BJ (cell line): ENCODE measurements around the gene OR13C2. TPM values are rescaled to one million over a fixed set of nuclear protein-coding genes. Genes with fewer than 3 reads are reported as not detected.
A peak's percentile ranks its signal among the peaks of the same experiment; 100 is the strongest.
"Not testable (repeated sequence)": the region's sequence is repeated elsewhere in the genome, so short reads cannot be mapped to it uniquely, and the experiment has no call there.

Experiments
- CTCF ChIA-PET: fragments of 350-600 bp; formaldehyde crosslinking; extraction: SDS; loops from one replicate; lab custom pipeline; 2021; ENCODE audit warnings: antibody characterized with exemption, inconsistent platforms; lab: Yijun Ruan, JAX
- POLR2A ChIA-PET: fragments of 300-600 bp; sonication (Branson Sonifier 250); formaldehyde crosslinking; extraction: SDS; loops from one replicate; lab custom pipeline; 2021; ENCODE audit warnings: antibody characterized with exemption; lab: Charles Lee
- DNase-seq: peaks from one replicate; pipeline ENCODE4 v3.0.0-alpha.2; 2011; ENCODE audit warnings: low read depth
- H3K27me3 ChIP-seq: 2 replicates; pipeline ENCODE4 v1.6.0; 2011; ENCODE audit warnings: low read length; ENCODE audit not compliant: control insufficient read depth, insufficient read depth
- H3K36me3 ChIP-seq: 2 replicates; pipeline ENCODE4 v1.5.1; 2011; ENCODE audit warnings: low read length; ENCODE audit not compliant: control insufficient read depth, insufficient read depth
- H3K4me3 ChIP-seq: 2 replicates; pipeline ENCODE4 v1.5.1; 2011; ENCODE audit warnings: low read depth, mild to moderate bottlenecking, control low read depth, low read length
- CTCF ChIP-seq: IDR thresholded peaks from 2 replicates; pipeline ENCODE4 v1.5.1; 2011; ENCODE audit warnings: low read depth, mild to moderate bottlenecking, control low read depth, inconsistent platforms, low read length, moderate library complexity; ENCODE audit not compliant: insufficient read depth
- polyA plus RNA-seq: library from polyadenylated mRNA; depleted of rRNA; stranded (reverse); fragments of >200 nt; gene quantifications from 2 replicates; pipeline ENCODE4 v1.2.3, GENCODE V29; 2011

The OR13C2 gene
- polyA plus RNA-seq, 1 experiment: not detected

GRCh38 chr9:104611213-104611612 lies 5.8 kb upstream of the OR13C2 start:
- no peak for TF ChIP-seq CTCF
- ChIA-PET POLR2A (no interaction called here), CTCF (no interaction called here)
- no peak for DNase-seq
- H3K4me3 ChIP-seq: no peak overlapping the region
- H3K36me3 ChIP-seq: no peaks in the 10 kb centered on the region
- H3K27me3 ChIP-seq: no peaks in the 10 kb centered on the region

DNA sequence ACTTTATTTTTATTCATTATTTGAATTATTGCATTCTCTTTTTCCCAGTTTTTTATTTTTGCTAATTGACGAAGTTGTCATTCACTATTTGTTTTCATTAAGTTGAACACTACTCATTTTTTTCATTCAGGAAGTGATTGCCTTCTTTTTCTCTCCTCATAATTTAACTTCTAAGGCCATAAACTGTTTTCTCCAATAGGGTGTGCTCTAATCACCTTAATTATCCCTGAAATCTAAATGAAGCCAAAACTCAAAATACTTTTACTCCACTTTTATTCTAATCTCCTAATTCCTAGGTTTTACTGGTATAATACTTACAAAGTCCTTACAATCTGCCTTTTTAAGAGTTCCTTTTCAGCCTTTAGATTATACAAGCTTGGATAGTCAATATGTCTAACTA lies 2.9 kb upstream of the OR13C2 start:
- ChIA-PET CTCF (no interaction called here), POLR2A (no interaction called here)
- no peak for DNase-seq
- Histone ChIP-seq H3K4me3 (no peak overlapping the region), H3K27me3 (no peaks in the 10 kb centered on the region), H3K36me3 (no peaks in the 10 kb centered on the region)
- TF ChIP-seq CTCF: peak; percentile 18; the same call in 1 of the 2 replicates

DNA sequence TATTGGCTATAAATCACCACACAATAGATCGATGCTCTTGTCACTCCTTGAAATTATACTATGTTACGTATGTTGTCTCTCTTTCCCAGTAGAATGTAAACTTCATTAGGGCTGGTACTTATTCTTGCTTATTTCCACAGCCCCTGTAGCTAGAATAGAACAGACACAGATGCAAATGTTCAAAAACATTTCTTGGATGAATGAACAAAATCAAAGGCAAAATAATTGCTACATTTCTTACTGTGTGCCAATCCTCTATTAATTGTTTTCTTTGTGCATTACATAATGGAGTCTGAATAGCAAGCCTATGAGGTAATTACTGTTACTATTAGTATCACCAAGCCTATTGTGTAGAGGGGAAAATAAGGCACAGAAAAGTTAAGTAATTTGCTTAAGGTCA lies 725 bp upstream of the OR13C2 start:
- ChIA-PET CTCF (no interaction called here), POLR2A (no interaction called here)
- no peak for DNase-seq
- Histone ChIP-seq H3K27me3 (no peaks in the 10 kb centered on the region), H3K4me3 (no peak overlapping the region), H3K36me3 (no peaks in the 10 kb centered on the region)
- no peak for TF ChIP-seq CTCF

- no peak for TF ChIP-seq CTCF
- POLR2A ChIA-PET: no interaction called here
- no peaks in the 10 kb centered on the region for H3K36me3 ChIP-seq
- H3K4me3 ChIP-seq: no peak overlapping the region
- no peaks in the 10 kb centered on the region for H3K27me3 ChIP-seq
- CTCF ChIA-PET: no interaction called here
- no peak for DNase-seq
Observed at GRCh38 chr9:104604801-104605200, 626 bp downstream of the OR13C2 start.

DNA sequence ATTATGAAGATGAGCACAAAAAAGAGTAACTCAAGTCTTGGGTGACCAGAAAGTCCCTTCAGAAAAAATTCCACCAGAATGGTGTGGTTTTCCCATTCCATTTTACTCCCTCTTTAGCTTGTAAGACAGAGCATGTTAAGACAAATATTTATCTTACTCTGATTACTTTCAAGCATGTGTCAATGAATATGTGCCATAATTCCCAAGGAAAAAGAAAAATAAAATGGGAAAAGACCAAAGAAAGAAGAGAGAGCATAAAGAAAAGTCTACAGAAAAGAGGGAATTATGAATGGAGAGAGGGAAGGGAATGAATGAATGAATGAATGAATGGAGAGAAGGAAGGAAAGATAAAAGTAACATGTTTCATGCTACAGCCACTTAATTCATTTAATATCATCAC lies 6.1 kb downstream of the OR13C2 start, which contains the start of gene OR13C5:
Gene OR13C5 (minus strand): TSS at position 101 of the 400 bp plus-strand sequence. CDS start 0 bp downstream, at position 101.
- POLR2A ChIA-PET, H3K4me3 ChIP-seq, CTCF ChIA-PET, H3K36me3 ChIP-seq, DNase-seq, H3K27me3 ChIP-seq: not testable (repeated sequence)

DNA sequence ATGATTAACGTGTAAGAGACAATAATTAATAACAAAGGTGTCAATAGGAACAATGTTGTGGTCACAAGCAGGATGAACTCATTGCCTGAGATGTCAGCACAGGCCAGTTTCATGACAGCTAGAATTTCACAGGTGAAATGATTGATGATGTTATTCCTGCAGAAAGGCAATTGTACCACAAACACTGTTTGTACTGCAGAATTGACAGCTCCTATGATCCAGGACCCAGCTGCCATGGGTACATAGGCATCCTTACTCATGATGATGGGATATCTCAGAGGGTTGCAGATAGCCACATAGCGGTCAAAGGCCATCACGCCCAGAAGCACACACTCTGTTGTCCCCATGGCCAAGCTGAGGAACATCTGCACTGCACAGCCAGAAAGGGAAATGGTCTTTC lies 6.7 kb downstream of the OR13C2 start:
- H3K27me3 ChIP-seq, CTCF ChIA-PET, H3K36me3 ChIP-seq, DNase-seq, H3K4me3 ChIP-seq, POLR2A ChIA-PET: not testable (repeated sequence)
